Amniotic stem cell (primary cell): Measurements from ENCODE around the gene GMPPA.

Experiments used
- DNase-seq: peaks from one replicate; lab custom pipeline; 2025; lab: John Stamatoyannopoulos, UW

GMPPA gene

GRCh38 chr2:219522111-219523030 is 23.7 kb downstream of the GMPPA start:
- DNase-seq: peak; percentile 22

- no peak for DNase-seq
These were observed 24.5 kb downstream of the GMPPA start for GRCh38 chr2:219523031-219523671.

- no peak for DNase-seq
These were observed 26.1 kb downstream of the GMPPA start for GRCh38 chr2:219524817-219525216.

GRCh38 chr2:219525533-219526232 is 27.0 kb downstream of the GMPPA start:
- no peak for DNase-seq

- no peak for DNase-seq
These were observed 27.8 kb downstream of the GMPPA start for GRCh38 chr2:219526320-219527075.

- DNase-seq: no peak
These were observed 28.3 kb downstream of the GMPPA start for GRCh38 chr2:219527076-219527394.

- DNase-seq: no peak
These were observed 28.8 kb downstream of the GMPPA start for GRCh38 chr2:219527472-219527871.

- peak; percentile 77 for DNase-seq
These were observed 31.6 kb downstream of the GMPPA start for GRCh38 chr2:219530048-219530963.

GRCh38 chr2:219531639-219532377 is 33.1 kb downstream of the GMPPA start:
- DNase-seq: no peak

- DNase-seq: no peak
These were observed 33.6 kb downstream of the GMPPA start for GRCh38 chr2:219532378-219532649.

- DNase-seq: no peak
These were observed 35.4 kb downstream of the GMPPA start for GRCh38 chr2:219533930-219534661.

- no peak for DNase-seq
These were observed 37.7 kb downstream of the GMPPA start for GRCh38 chr2:219536425-219536824.

GRCh38 chr2:219536967-219537366 is 38.3 kb downstream of the GMPPA start:
- no peak for DNase-seq

GRCh38 chr2:219537657-219538488 is 39.2 kb downstream of the GMPPA start:
- no peak for DNase-seq

- no peak for DNase-seq
These were observed 39.8 kb downstream of the GMPPA start for GRCh38 chr2:219538504-219538951.

- DNase-seq: no peak
These were observed 40.5 kb downstream of the GMPPA start for GRCh38 chr2:219538956-219539788.

GRCh38 chr2:219539926-219540678 is 41.4 kb downstream of the GMPPA start:
- DNase-seq: no peak
